ENCODE measurements around the gene MYBL2. TPM values are rescaled to one million over a fixed set of nuclear protein-coding genes. Genes with fewer than 3 reads are reported as not detected.

MYBL2 gene
- total RNA-seq, 1 donor from 2014 or later, result 19.0 TPM

- no peak for TF ChIP-seq CTCF (IDR thresholded peaks at IDR 0.05; ENCODE audit: partially characterized antibody, unreplicated experiment)
- no peaks in the 10 kb centered on the region for H3K36me3 Mint-ChIP-seq (ENCODE audit: unreplicated experiment)
- H3K27ac Mint-ChIP-seq (ENCODE audit: unreplicated experiment), result no peak overlapping the region
- no peak for DNase-seq
- H3K9me3 Mint-ChIP-seq (ENCODE audit: unreplicated experiment), result no peaks in the 10 kb centered on the region
- peaks cover 4% of the 10 kb centered on the region for H3K4me1 Mint-ChIP-seq (ENCODE audit: low read depth, unreplicated experiment)
- no peak overlapping the region for H3K4me3 Mint-ChIP-seq (ENCODE audit: unreplicated experiment)
- no peaks in the 10 kb centered on the region for H3K27me3 Mint-ChIP-seq (ENCODE audit: unreplicated experiment)
These were observed 77.3 kb downstream of the MYBL2 start for GRCh38 chr20:43744151-43744611.

- Mint-ChIP-seq H3K9me3 (ENCODE audit: unreplicated experiment) (peaks cover 1% of the 10 kb centered on the region), H3K27me3 (ENCODE audit: unreplicated experiment) (no peaks in the 10 kb centered on the region), H3K36me3 (ENCODE audit: unreplicated experiment) (no peaks in the 10 kb centered on the region), H3K4me1 (ENCODE audit: low read depth, unreplicated experiment) (peaks cover 1% of the 10 kb centered on the region), H3K4me3 (ENCODE audit: unreplicated experiment) (no peak overlapping the region), H3K27ac (ENCODE audit: unreplicated experiment) (no peak overlapping the region)
- TF ChIP-seq CTCF (IDR thresholded peaks at IDR 0.05; ENCODE audit: partially characterized antibody, unreplicated experiment), result no peak
- no peak for DNase-seq
These were observed 78.2 kb downstream of the MYBL2 start for GRCh38 chr20:43744966-43745730.

GRCh38 chr20:43746344-43747137 is 79.6 kb downstream of the MYBL2 start:
- H3K4me3 Mint-ChIP-seq (ENCODE audit: unreplicated experiment), result peak overlapping the region; percentile 8
- peaks cover 3% of the 10 kb centered on the region for H3K9me3 Mint-ChIP-seq (ENCODE audit: unreplicated experiment)
- no peak for TF ChIP-seq CTCF (IDR thresholded peaks at IDR 0.05; ENCODE audit: partially characterized antibody, unreplicated experiment)
- H3K4me1 Mint-ChIP-seq (ENCODE audit: low read depth, unreplicated experiment), result peaks cover 1% of the 10 kb centered on the region
- no peaks in the 10 kb centered on the region for H3K36me3 Mint-ChIP-seq (ENCODE audit: unreplicated experiment)
- H3K27me3 Mint-ChIP-seq (ENCODE audit: unreplicated experiment), result no peaks in the 10 kb centered on the region
- no peak overlapping the region for H3K27ac Mint-ChIP-seq (ENCODE audit: unreplicated experiment)
- no peak for DNase-seq

- no peak for DNase-seq
- H3K9me3 Mint-ChIP-seq (ENCODE audit: unreplicated experiment), result peaks cover 3% of the 10 kb centered on the region
- no peak for TF ChIP-seq CTCF (IDR thresholded peaks at IDR 0.05; ENCODE audit: partially characterized antibody, unreplicated experiment)
- no peaks in the 10 kb centered on the region for H3K27me3 Mint-ChIP-seq (ENCODE audit: unreplicated experiment)
- H3K36me3 Mint-ChIP-seq (ENCODE audit: unreplicated experiment), result no peaks in the 10 kb centered on the region
- no peak overlapping the region for H3K27ac Mint-ChIP-seq (ENCODE audit: unreplicated experiment)
- H3K4me3 Mint-ChIP-seq (ENCODE audit: unreplicated experiment), result no peak overlapping the region
- peaks cover 1% of the 10 kb centered on the region for H3K4me1 Mint-ChIP-seq (ENCODE audit: low read depth, unreplicated experiment)
These were observed 81.4 kb downstream of the MYBL2 start for GRCh38 chr20:43748274-43748673.
